ENCODE measurements around the gene COMMD2.
A peak's percentile ranks its signal among the peaks of the same experiment; 100 is the strongest.

Gene COMMD2

DNA sequence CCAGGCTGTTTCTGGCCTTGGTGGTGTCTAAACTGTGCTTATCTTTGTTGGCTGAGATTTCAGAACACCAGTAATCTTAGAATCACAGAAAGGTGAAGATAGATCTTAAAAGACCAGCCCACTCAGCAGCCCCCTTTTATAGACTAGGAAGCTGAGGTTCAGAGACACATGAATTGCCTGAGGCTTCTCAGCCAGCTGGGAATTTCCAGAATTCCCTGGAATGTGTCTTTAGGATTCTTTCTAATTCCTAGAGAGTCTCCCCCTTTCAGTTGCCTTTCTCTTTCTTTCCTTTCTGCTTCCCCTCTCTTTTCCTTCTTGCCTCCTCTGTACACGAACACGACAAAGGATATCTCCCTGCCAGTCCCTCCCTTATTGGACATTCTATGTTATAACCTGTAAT is 20.6 kb upstream of the COMMD2 start:
- H3K36me3 ChIP-seq (ENCODE audit: low read depth): no peaks in the 10 kb centered on the region
- no peak overlapping the region for H3K27ac ChIP-seq (ENCODE audit: poor library complexity, severe bottlenecking)
- H3K9me3 ChIP-seq (ENCODE audit: severe bottlenecking): no peaks in the 10 kb centered on the region
- no peak overlapping the region for H3K4me3 ChIP-seq (ENCODE audit: severe bottlenecking)
- no peaks in the 10 kb centered on the region for H3K4me1 ChIP-seq (ENCODE audit: insufficient read depth, poor library complexity, severe bottlenecking)
- TF ChIP-seq, protein P1, sequence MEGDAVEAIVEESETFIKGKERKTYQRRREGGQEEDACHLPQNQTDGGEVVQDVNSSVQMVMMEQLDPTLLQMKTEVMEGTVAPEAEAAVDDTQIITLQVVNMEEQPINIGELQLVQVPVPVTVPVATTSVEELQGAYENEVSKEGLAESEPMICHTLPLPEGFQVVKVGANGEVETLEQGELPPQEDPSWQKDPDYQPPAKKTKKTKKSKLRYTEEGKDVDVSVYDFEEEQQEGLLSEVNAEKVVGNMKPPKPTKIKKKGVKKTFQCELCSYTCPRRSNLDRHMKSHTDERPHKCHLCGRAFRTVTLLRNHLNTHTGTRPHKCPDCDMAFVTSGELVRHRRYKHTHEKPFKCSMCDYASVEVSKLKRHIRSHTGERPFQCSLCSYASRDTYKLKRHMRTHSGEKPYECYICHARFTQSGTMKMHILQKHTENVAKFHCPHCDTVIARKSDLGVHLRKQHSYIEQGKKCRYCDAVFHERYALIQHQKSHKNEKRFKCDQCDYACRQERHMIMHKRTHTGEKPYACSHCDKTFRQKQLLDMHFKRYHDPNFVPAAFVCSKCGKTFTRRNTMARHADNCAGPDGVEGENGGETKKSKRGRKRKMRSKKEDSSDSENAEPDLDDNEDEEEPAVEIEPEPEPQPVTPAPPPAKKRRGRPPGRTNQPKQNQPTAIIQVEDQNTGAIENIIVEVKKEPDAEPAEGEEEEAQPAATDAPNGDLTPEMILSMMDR (IDR thresholded peaks at IDR 0.05; ENCODE audit: poor library complexity, severe bottlenecking): no peak
- DNase-seq (ENCODE audit: low spot score) (no peak), ATAC-seq (ENCODE audit: low read depth) (no peak)
- H3K27me3 ChIP-seq (ENCODE audit: insufficient read depth, poor library complexity, severe bottlenecking): no peaks in the 10 kb centered on the region

DNA sequence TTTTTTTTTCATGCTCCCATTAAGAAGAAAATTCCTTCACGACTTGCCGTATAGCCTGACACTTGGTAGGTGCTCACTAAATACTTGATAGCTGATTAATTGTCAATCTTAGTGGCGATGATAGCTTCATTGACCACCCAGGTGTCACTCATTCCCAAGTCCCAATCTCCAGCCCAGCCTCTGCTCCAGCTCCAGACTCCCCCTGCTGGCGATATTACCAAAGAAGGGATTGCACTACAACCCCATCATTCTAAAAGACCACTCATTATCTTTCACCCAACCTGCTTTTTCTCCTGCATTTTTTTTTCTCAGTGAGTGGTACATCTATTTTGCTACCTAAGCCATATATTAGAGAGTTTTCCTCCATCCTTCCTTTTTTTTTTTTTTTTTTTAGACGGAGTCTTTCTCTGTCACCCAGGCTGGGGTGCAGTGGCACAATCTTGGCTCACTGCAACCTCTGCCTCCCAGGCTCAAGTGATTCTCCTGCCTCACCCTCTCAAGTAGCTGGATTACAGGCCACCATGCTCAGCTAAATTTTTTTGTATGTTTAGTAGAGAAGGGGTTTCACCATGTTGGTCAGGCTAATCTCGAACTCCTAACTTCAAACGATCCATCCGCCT is 19.5 kb upstream of the COMMD2 start:
- Histone ChIP-seq H3K4me1 (ENCODE audit: insufficient read depth, poor library complexity, severe bottlenecking) (no peaks in the 10 kb centered on the region), H3K4me3 (ENCODE audit: severe bottlenecking) (no peak overlapping the region), H3K9me3 (ENCODE audit: severe bottlenecking) (no peaks in the 10 kb centered on the region), H3K27ac (ENCODE audit: poor library complexity, severe bottlenecking) (no peak overlapping the region), H3K27me3 (ENCODE audit: insufficient read depth, poor library complexity, severe bottlenecking) (no peaks in the 10 kb centered on the region), H3K36me3 (ENCODE audit: low read depth) (no peaks in the 10 kb centered on the region)
- TF ChIP-seq, protein P1 (IDR thresholded peaks at IDR 0.05; ENCODE audit: poor library complexity, severe bottlenecking): peak; percentile 85
- peak; percentile 67; the same call in 2 of the 3 replicates for ATAC-seq (ENCODE audit: low read depth)
- DNase-seq (ENCODE audit: low spot score): no peak

DNA sequence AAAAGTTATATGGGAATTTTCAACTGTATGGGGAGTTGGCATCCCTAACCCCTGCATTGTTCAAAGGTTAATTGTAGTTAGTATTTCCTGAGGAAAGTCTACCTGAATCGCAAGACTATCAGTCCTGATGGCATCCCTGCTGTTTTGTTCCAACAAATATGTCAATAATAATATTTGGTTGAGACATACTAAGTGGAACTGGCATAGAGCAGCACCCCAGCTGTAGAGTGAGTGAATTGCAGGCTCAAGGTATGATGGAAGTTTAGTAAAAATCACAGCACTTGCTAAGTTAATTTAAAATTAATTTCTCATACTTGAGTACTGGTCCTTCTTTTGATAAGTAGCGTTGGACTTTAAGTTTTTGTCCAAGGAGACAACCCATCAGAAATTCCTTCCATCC is 18.0 kb upstream of the COMMD2 start:
- H3K4me3 ChIP-seq (ENCODE audit: severe bottlenecking): no peak overlapping the region
- no peak for DNase-seq (ENCODE audit: low spot score)
- TF ChIP-seq, protein P1 (IDR thresholded peaks at IDR 0.05; ENCODE audit: poor library complexity, severe bottlenecking): no peak

DNA sequence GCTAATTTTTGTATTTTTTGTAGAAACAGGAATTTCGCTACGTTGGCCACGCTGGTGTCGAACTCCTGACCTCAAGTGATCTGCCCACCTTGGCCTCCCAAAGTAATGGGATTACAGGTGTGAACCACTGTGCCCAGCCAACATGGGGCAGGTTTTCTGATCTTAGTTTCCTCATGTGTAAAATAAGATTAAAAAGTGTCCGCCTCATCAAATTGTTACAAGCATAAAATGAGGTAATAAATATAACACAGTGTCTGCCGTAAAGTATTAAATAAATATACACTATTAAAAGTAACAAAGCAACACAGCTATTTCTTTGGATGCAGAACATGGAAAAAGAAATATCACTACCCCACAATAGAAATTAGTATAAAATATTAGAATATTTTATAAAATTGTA is 16.4 kb upstream of the COMMD2 start:
- H3K27ac ChIP-seq (ENCODE audit: poor library complexity, severe bottlenecking): no peak overlapping the region
- H3K9me3 ChIP-seq (ENCODE audit: severe bottlenecking): no peaks in the 10 kb centered on the region
- H3K4me1 ChIP-seq (ENCODE audit: insufficient read depth, poor library complexity, severe bottlenecking): no peaks in the 10 kb centered on the region
- TF ChIP-seq, protein P1 (IDR thresholded peaks at IDR 0.05; ENCODE audit: poor library complexity, severe bottlenecking): no peak
- no peak overlapping the region for H3K4me3 ChIP-seq (ENCODE audit: severe bottlenecking)
- no peaks in the 10 kb centered on the region; the same call in 1 of the 2 replicates for H3K36me3 ChIP-seq (ENCODE audit: low read depth)
- no peak for ATAC-seq (ENCODE audit: low read depth)
- DNase-seq (ENCODE audit: low spot score): no peak
- H3K27me3 ChIP-seq (ENCODE audit: insufficient read depth, poor library complexity, severe bottlenecking): no peaks in the 10 kb centered on the region

More for the DNA sequence above, 18.0 kb upstream of the COMMD2 start:
- Histone ChIP-seq H3K36me3 (ENCODE audit: low read depth) (no peaks in the 10 kb centered on the region; the same call in 1 of the 2 replicates), H3K27me3 (ENCODE audit: insufficient read depth, poor library complexity, severe bottlenecking) (no peaks in the 10 kb centered on the region), H3K4me1 (ENCODE audit: insufficient read depth, poor library complexity, severe bottlenecking) (no peaks in the 10 kb centered on the region), H3K27ac (ENCODE audit: poor library complexity, severe bottlenecking) (no peak overlapping the region), H3K9me3 (ENCODE audit: severe bottlenecking) (no peaks in the 10 kb centered on the region)
- no peak for ATAC-seq (ENCODE audit: low read depth)

DNA sequence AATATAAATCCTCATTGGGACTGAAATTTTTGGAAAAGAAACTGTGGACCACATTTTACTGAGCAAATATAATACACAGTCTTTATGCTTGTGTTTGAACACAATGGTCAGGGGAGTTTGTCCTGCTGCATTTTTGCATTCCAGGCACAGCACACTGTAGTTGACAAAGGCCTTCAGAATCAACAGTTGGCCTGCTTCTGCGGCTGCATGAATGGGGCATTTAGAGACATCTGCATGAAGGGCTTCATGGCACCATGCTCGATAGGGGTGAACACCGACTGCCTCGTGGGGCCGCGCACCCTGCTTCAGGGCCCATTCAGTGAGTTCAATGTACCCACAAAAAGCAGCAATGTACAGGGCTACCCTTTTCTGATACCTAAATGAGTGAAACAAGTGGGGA is 15.4 kb upstream of the COMMD2 start:
- TF ChIP-seq, protein P1 (IDR thresholded peaks at IDR 0.05; ENCODE audit: poor library complexity, severe bottlenecking): no peak
- Histone ChIP-seq H3K4me3 (ENCODE audit: severe bottlenecking) (no peak overlapping the region), H3K27me3 (ENCODE audit: insufficient read depth, poor library complexity, severe bottlenecking) (no peaks in the 10 kb centered on the region), H3K4me1 (ENCODE audit: insufficient read depth, poor library complexity, severe bottlenecking) (no peaks in the 10 kb centered on the region), H3K9me3 (ENCODE audit: severe bottlenecking) (no peaks in the 10 kb centered on the region), H3K27ac (ENCODE audit: poor library complexity, severe bottlenecking) (no peak overlapping the region), H3K36me3 (ENCODE audit: low read depth) (no peaks in the 10 kb centered on the region; the same call in 1 of the 2 replicates)
- DNase-seq (ENCODE audit: low spot score) (no peak), ATAC-seq (ENCODE audit: low read depth) (no peak)

Data from RWPE2 (cell line).